ENCODE data around the gene PELI1.

DNA sequence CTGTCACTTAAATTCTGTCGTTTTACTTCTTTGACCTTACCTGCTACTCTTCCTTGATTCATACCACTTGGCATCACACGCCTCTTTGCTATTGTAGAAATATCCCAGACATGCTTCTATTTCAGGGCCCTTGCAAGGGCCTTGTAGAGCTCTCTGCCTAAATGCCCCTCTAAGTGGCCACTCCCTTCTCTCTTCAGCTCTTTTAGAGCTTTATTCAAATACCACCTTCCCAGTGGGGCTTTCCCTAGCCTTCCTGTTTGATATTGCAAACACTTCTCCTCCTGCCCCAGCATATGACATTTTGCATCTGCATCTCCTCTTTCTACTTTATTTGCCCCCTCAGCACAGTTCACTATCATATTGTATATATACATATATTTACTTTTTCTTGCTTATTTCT, 54.0 kb downstream of the PELI1 start:
- TF ChIP-seq EZH2phosphoT487 (IDR thresholded peaks at IDR 0.05; ENCODE audit: insufficient read depth, low read depth) (no peak), EZH2 (IDR thresholded peaks at IDR 0.05; ENCODE audit: insufficient read depth, poor library complexity, severe bottlenecking) (no peak)

All from GM23248 (cell line).